IMR-90 (cell line): ENCODE results near the gene RALGAPB. TPM values are rescaled to one million over a fixed set of nuclear protein-coding genes. Genes with fewer than 3 reads are reported as not detected.

Experiments used
- ATAC-seq: fragments of 200-7000 bp; cut with Tn5 transposase; 2 replicates; pipeline ENCODE4 v1.9.1; 2020; ENCODE audit warnings: low read depth, mild to moderate bottlenecking, moderate library complexity
- BruUV-seq: library from RNA; stranded (reverse); fragments of 400-500 nt; replicated peaks from 2 replicates; lab custom pipeline; 2021; lab: Mats Ljungman, UMichigan
- CTCF ChIA-PET: fragments of 300-600 bp; formaldehyde crosslinking; extraction: SDS; loops from one replicate; lab custom pipeline; 2021; ENCODE audit warnings: antibody characterized with exemption; lab: Yijun Ruan, JAX
- POLR2A ChIA-PET: fragments of 300-600 bp; sonication (Branson Sonifier 250); formaldehyde crosslinking; loops from one replicate; lab custom pipeline; 2022; ENCODE audit warnings: antibody characterized with exemption; ENCODE audit not compliant: unreplicated experiment; lab: Charles Lee
- DNase-seq: peaks from one replicate; pipeline ENCODE4 v3.0.0; 2013
- H2AFZ ChIP-seq: replicated peaks from 2 replicates; pipeline ENCODE3; 2013; ENCODE audit warnings: low read length, mild to moderate bottlenecking; ENCODE audit not compliant: poor library complexity
- H2AK5ac ChIP-seq: 2 replicates; pipeline ENCODE4 v1.6.1; 2013; ENCODE audit warnings: low read depth, low read length, inconsistent platforms
- H2AK9ac ChIP-seq: replicated peaks from 2 replicates; pipeline ENCODE3; 2013; ENCODE audit warnings: mild to moderate bottlenecking, low read depth, low read length, moderate library complexity; ENCODE audit not compliant: poor library complexity
- H2BK120ac ChIP-seq: 2 replicates; pipeline ENCODE4 v1.6.1; 2013; ENCODE audit warnings: low read depth, low read length, inconsistent platforms
- H2BK15ac ChIP-seq: 3 replicates; pipeline ENCODE4 v1.6.1; 2013; ENCODE audit warnings: low read depth, low read length, inconsistent platforms
- H2BK20ac ChIP-seq: 2 replicates; pipeline ENCODE4 v1.6.1; 2013; ENCODE audit warnings: low read depth, mild to moderate bottlenecking, inconsistent platforms, low read length, moderate library complexity
- H2BK5ac ChIP-seq: 2 replicates; pipeline ENCODE4 v1.6.1; 2013; ENCODE audit warnings: mild to moderate bottlenecking, low read depth, low read length, inconsistent platforms; ENCODE audit not compliant: poor library complexity, severe bottlenecking
- H3K14ac ChIP-seq: replicated peaks from 2 replicates; pipeline ENCODE4 v1.6.1; 2013; ENCODE audit warnings: low read depth, low read length, inconsistent platforms
- H3K18ac ChIP-seq: 2 replicates; pipeline ENCODE4 v1.6.1; 2013; ENCODE audit warnings: low read depth, low read length, control low read depth
- H3K23ac ChIP-seq: 2 replicates; pipeline ENCODE4 v1.6.1; 2013; ENCODE audit warnings: low read depth, low read length, inconsistent platforms
- H3K27ac ChIP-seq: 2 replicates; pipeline ENCODE4 v1.5.1; 2013; ENCODE audit warnings: mild to moderate bottlenecking, control low read depth, low read length; ENCODE audit not compliant: insufficient read depth
- H3K27me3 ChIP-seq: 2 replicates; pipeline ENCODE4 v1.6.1; 2013; ENCODE audit warnings: low read length; ENCODE audit not compliant: control insufficient read depth, insufficient read depth
- H3K36me3 ChIP-seq: 2 replicates; pipeline ENCODE4 v1.6.1; 2013; ENCODE audit warnings: low read length, mixed read lengths; ENCODE audit not compliant: control insufficient read depth, insufficient read depth
- H3K4ac ChIP-seq: 2 replicates; pipeline ENCODE4 v1.6.1; 2013; ENCODE audit warnings: low read depth, low read length, inconsistent platforms
- H3K4me1 ChIP-seq: 2 replicates; pipeline ENCODE4 v1.6.1; 2013; ENCODE audit warnings: low read length, mixed read lengths; ENCODE audit not compliant: control insufficient read depth, insufficient read depth
- H3K4me2 ChIP-seq: 2 replicates; pipeline ENCODE4 v1.6.1; 2013; ENCODE audit warnings: low read depth, mild to moderate bottlenecking, control low read depth, low read length, moderate library complexity
- H3K4me3 ChIP-seq: 2 replicates; pipeline ENCODE4 v1.5.1; 2013; ENCODE audit warnings: low read depth, mild to moderate bottlenecking, control low read depth, low read length, moderate library complexity; ENCODE audit not compliant: insufficient read depth
- H3K56ac ChIP-seq: 2 replicates; pipeline ENCODE4 v1.6.1; 2013; ENCODE audit warnings: low read length, inconsistent platforms; ENCODE audit not compliant: insufficient read depth; ENCODE audit errors: extremely low read depth
- H3K79me1 ChIP-seq, 2 experiments: 2 replicates each; pipeline ENCODE4 v1.6.1; 2013; ENCODE audit warnings: low read length in 2 of 2, inconsistent platforms in 1 of 2, low read depth in 1 of 2
- H3K9ac ChIP-seq: 2 replicates; pipeline ENCODE4 v1.6.1; 2013; ENCODE audit warnings: low read depth, low read length, control low read depth
- H3K9me1 ChIP-seq: 2 replicates; pipeline ENCODE4 v1.6.1; 2013; ENCODE audit warnings: low read length, inconsistent platforms; ENCODE audit not compliant: insufficient read depth
- H3K9me3 ChIP-seq: 2 replicates; pipeline ENCODE4 v1.6.1; 2013; ENCODE audit warnings: low read length; ENCODE audit not compliant: control insufficient read depth, insufficient read depth
- H4K20me1 ChIP-seq: 2 replicates; pipeline ENCODE4 v1.6.1; 2013; ENCODE audit warnings: low read length, inconsistent platforms; ENCODE audit not compliant: insufficient read depth
- H4K5ac ChIP-seq: 2 replicates; pipeline ENCODE4 v1.6.1; 2013; ENCODE audit warnings: mild to moderate bottlenecking, low read depth, low read length, control low read depth
- H4K8ac ChIP-seq, 2 experiments: 2 replicates each; pipeline ENCODE4 v1.6.1; 2013; ENCODE audit warnings: low read depth in 2 of 2, low read length in 2 of 2, control low read depth in 1 of 2, inconsistent platforms in 1 of 2
- H4K91ac ChIP-seq: 2 replicates; pipeline ENCODE4 v1.6.1; 2013; ENCODE audit warnings: low read depth, low read length, inconsistent platforms; ENCODE audit not compliant: insufficient read depth
- BHLHE40 ChIP-seq: fragments of 150-350 bp; IDR thresholded peaks from 2 replicates; pipeline ENCODE4 v1.6.1; 2016; ENCODE audit warnings: mild to moderate bottlenecking, low read depth, low read length
- CEBPB ChIP-seq: IDR thresholded peaks from 2 replicates; pipeline ENCODE4 v1.6.1; 2012; ENCODE audit warnings: low read depth, low read length, improper control_type of control experiment
- CHD1 ChIP-seq: IDR thresholded peaks from 2 replicates; pipeline ENCODE4 v1.6.1; 2012; ENCODE audit warnings: low read depth, low read length, improper control_type of control experiment
- FOS ChIP-seq: fragments of 150-350 bp; IDR thresholded peaks from 2 replicates; pipeline ENCODE4 v1.6.1; 2016; ENCODE audit warnings: low read depth, low read length
- MAFK ChIP-seq: IDR thresholded peaks from 2 replicates; pipeline ENCODE4 v1.6.1; 2012; ENCODE audit warnings: low read depth, low read length, improper control_type of control experiment
- MAZ ChIP-seq: IDR thresholded peaks from 2 replicates; pipeline ENCODE4 v1.6.1; 2012; ENCODE audit warnings: low read depth, mild to moderate bottlenecking, low read length, improper control_type of control experiment, moderate library complexity, borderline replicate concordance
- MXI1 ChIP-seq: IDR thresholded peaks from 2 replicates; pipeline ENCODE4 v1.6.1; 2012; ENCODE audit warnings: low read depth, mild to moderate bottlenecking, low read length, moderate library complexity, borderline replicate concordance
- NFE2L2 ChIP-seq: fragments of 150-350 bp; IDR thresholded peaks from 2 replicates; pipeline ENCODE4 v1.6.1; 2016; ENCODE audit warnings: low read depth, mild to moderate bottlenecking, low read length
- POLR2A ChIP-seq: IDR thresholded peaks from 2 replicates; pipeline ENCODE4 v1.6.1; 2012; ENCODE audit warnings: mild to moderate bottlenecking, low read depth, low read length
- RAD21 ChIP-seq: IDR thresholded peaks from 2 replicates; pipeline ENCODE4 v1.6.1; 2012; ENCODE audit warnings: low read length, improper control_type of control experiment
- RCOR1 ChIP-seq: IDR thresholded peaks from 2 replicates; pipeline ENCODE4 v1.6.1; 2012; ENCODE audit warnings: mild to moderate bottlenecking, low read length, improper control_type of control experiment; ENCODE audit not compliant: insufficient replicate concordance
- RFX5 ChIP-seq: IDR thresholded peaks from 2 replicates; pipeline ENCODE4 v1.8.0; 2012; ENCODE audit warnings: low read depth, mild to moderate bottlenecking, low read length, moderate library complexity
- SMC3 ChIP-seq: fragments of 150-350 bp; IDR thresholded peaks from 2 replicates; pipeline ENCODE4 v1.6.1; 2016; ENCODE audit warnings: low read depth, mild to moderate bottlenecking, antibody characterized with exemption, low read length, moderate library complexity
- WGBS, 2 experiments: methylation state at CpG; one replicate each; pipeline versions ENCODE4 v1.1.5 to v1.1.7; 2013; ENCODE audit warnings: missing lambda C conversion rate in 2 of 2; ENCODE audit not compliant: insufficient read length in 1 of 2; ENCODE audit errors: extremely low coverage in 2 of 2; 5-methylcytosine and 5-hydroxymethylcytosine counted together
- dilution Hi-C: fragments of 300-500 bp; cut with HindIII; formaldehyde crosslinking; loops from one replicate; pipeline ENCODE4 v1.14.3; 2018; ENCODE audit warnings: low sequenced_read_pairs; ENCODE audit not compliant: unreplicated experiment
- in situ Hi-C: fragments of 300-500 bp; cut with MboI; formaldehyde crosslinking; loops from 3 replicates; pipeline ENCODE4 v1.14.3; 2019; ENCODE audit warnings: low sequenced_read_pairs, inconsistent platforms, mixed read lengths
- intact Hi-C: fragments of 100-400 bp; cut with micrococcal nuclease; formaldehyde crosslinking; loops from 2 replicates; pipeline ENCODE4 v1.10.0; 2022
- polyA plus RNA-seq, 3 experiments: library from polyadenylated mRNA; depleted of rRNA; stranded (reverse); fragments of >200 nt; gene quantifications; 2 replicates each; pipeline ENCODE4 v1.2.3, GENCODE V29; 2012; ENCODE audit warnings: low replicate concordance in 1 of 3
- total RNA-seq: library from RNA; depleted of rRNA; stranded (reverse); fragments of >200 nt; gene quantifications from 2 replicates; pipeline ENCODE4 v1.2.3, GENCODE V29; 2012
- TF ChIP-seq, protein P1 (sequence below): conservative IDR thresholded peaks from 2 replicates; pipeline ENCODE4 v1.5.1; 2012; ENCODE audit warnings: mild to moderate bottlenecking, low read depth, low read length, improper control_type of control experiment
- TF ChIP-seq, protein P2 (sequence below): fragments of 150-350 bp; IDR thresholded peaks from 2 replicates; pipeline ENCODE4 v1.6.1; 2016; ENCODE audit warnings: low read depth, mild to moderate bottlenecking, low read length, moderate library complexity, borderline replicate concordance
- TF ChIP-seq, protein P3 (sequence below): fragments of 150-350 bp; IDR thresholded peaks from 2 replicates; pipeline ENCODE4 v1.6.1; 2017; ENCODE audit warnings: mild to moderate bottlenecking, antibody characterized with exemption, low read length, low read depth

Gene RALGAPB
- total and polyA plus RNA-seq, 2 of the 4 experiments (the other 2 are of a cell fraction): 12.7 to 30.3 TPM

DNA sequence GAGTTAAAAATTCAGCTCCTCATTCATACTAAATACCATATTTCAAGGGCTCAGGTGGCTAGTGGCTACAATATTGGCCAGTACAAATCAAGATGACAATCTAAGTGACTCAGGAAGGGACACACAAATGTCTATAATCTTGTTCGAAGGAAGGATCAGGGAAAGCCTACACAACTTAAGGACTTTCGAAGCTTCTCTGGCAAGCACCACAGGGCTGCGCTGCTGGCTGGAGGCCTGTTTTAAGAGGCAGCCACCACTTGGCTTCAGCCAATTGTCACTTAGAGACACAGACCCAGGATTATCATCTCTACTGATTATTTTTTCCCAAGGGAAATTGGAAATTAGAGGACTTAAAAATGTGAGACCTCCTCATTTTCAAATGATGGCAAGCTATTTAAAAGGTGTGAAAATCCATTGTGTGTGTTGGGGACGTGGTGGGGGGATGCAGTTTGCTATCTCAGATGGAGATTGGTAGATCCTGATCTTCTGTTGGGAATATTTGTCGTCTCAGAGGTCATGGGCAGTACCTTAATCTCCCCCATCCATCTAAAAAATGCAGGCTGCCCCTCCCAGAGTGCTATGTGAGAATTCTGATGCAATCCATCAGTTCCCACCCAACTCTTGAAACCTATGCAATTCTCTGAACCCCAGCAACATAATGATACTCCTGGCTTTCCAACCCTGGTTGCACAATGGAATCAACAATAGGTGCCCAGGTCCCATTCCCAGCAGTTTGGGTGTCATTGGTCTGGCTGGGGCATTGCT, 140.3 kb downstream of the RALGAPB start:
- Histone ChIP-seq H3K4me2 (no peak overlapping the region), H3K4me3 (no peak overlapping the region), H3K4ac (no peak overlapping the region), H3K27ac (no peak overlapping the region), H4K5ac (no peak overlapping the region), H3K56ac (no peak overlapping the region), H3K23ac (no peak overlapping the region), H3K14ac (no peak overlapping the region), H2AK5ac (no peak overlapping the region), H3K79me1 (no peaks in the 10 kb centered on the region), H3K9me1 (no peaks in the 10 kb centered on the region), H3K18ac (no peak overlapping the region), H2BK5ac (no peak overlapping the region), H2AK9ac (no peak overlapping the region), H2BK120ac (no peak overlapping the region), H3K4me1 (no peaks in the 10 kb centered on the region), H4K91ac (no peak overlapping the region), H4K20me1 (no peaks in the 10 kb centered on the region), H4K8ac (no peak overlapping the region), H2BK15ac (no peak overlapping the region), H2AFZ (no peak overlapping the region), H3K9ac (no peak overlapping the region), H3K9me3 (no peaks in the 10 kb centered on the region), H2BK20ac (no peak overlapping the region), H3K27me3 (peaks cover 13% of the 10 kb centered on the region; the same call in 1 of the 2 replicates), H3K36me3 (no peaks in the 10 kb centered on the region)
- TF ChIP-seq RAD21: no peak
- TF ChIP-seq MAZ: no peak
- no peak for TF ChIP-seq CHD1
- TF ChIP-seq FOS: no peak
- TF ChIP-seq, protein P1, sequence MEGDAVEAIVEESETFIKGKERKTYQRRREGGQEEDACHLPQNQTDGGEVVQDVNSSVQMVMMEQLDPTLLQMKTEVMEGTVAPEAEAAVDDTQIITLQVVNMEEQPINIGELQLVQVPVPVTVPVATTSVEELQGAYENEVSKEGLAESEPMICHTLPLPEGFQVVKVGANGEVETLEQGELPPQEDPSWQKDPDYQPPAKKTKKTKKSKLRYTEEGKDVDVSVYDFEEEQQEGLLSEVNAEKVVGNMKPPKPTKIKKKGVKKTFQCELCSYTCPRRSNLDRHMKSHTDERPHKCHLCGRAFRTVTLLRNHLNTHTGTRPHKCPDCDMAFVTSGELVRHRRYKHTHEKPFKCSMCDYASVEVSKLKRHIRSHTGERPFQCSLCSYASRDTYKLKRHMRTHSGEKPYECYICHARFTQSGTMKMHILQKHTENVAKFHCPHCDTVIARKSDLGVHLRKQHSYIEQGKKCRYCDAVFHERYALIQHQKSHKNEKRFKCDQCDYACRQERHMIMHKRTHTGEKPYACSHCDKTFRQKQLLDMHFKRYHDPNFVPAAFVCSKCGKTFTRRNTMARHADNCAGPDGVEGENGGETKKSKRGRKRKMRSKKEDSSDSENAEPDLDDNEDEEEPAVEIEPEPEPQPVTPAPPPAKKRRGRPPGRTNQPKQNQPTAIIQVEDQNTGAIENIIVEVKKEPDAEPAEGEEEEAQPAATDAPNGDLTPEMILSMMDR: no peak
- TF ChIP-seq RCOR1: no peak
- TF ChIP-seq, protein P2, sequence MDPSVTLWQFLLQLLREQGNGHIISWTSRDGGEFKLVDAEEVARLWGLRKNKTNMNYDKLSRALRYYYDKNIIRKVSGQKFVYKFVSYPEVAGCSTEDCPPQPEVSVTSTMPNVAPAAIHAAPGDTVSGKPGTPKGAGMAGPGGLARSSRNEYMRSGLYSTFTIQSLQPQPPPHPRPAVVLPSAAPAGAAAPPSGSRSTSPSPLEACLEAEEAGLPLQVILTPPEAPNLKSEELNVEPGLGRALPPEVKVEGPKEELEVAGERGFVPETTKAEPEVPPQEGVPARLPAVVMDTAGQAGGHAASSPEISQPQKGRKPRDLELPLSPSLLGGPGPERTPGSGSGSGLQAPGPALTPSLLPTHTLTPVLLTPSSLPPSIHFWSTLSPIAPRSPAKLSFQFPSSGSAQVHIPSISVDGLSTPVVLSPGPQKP: no peak
- TF ChIP-seq RFX5: no peak
- TF ChIP-seq NFE2L2: no peak
- TF ChIP-seq POLR2A: no peak
- no peak for TF ChIP-seq SMC3
- TF ChIP-seq, protein P3, sequence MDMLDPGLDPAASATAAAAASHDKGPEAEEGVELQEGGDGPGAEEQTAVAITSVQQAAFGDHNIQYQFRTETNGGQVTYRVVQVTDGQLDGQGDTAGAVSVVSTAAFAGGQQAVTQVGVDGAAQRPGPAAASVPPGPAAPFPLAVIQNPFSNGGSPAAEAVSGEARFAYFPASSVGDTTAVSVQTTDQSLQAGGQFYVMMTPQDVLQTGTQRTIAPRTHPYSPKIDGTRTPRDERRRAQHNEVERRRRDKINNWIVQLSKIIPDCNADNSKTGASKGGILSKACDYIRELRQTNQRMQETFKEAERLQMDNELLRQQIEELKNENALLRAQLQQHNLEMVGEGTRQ: no peak
- TF ChIP-seq CEBPB: no peak
- TF ChIP-seq BHLHE40: no peak
- no peak for TF ChIP-seq MXI1
- no peak for TF ChIP-seq MAFK
- DNase-seq: no peak
- WGBS, 2 experiments: no CpG with 5 or more reads among the region's 5 CpGs
- BruUV-seq: no TSS peak
- CTCF ChIA-PET: no interaction called here
- ATAC-seq: no peak
- intact Hi-C loops (no loop called here), dilution Hi-C loops (no loop called here), in situ Hi-C loops (no loop called here)
- POLR2A ChIA-PET: no interaction called here
